Measurements from ENCODE around the gene PLCG1.
"Not testable (repeated sequence)": the region's sequence is repeated elsewhere in the genome, so short reads cannot be mapped to it uniquely, and the experiment has no call there.

PLCG1 gene

GRCh38 chr20:41136680-41137613, at the start of gene PLCG1:
PLCG1 (plus strand) TSS chr20:41137543; CDS start chr20:41137642, 99 bp downstream.
- peak; percentile 80 for DNase-seq

- DNase-seq = no peak
Measured at GRCh38 chr20:41087777-41088176, 49.6 kb upstream of the PLCG1 start.

- no peak for DNase-seq
Measured at GRCh38 chr20:41089555-41089954, 47.8 kb upstream of the PLCG1 start.

- DNase-seq = peak; percentile 19
Measured at GRCh38 chr20:41091927-41092326, 45.4 kb upstream of the PLCG1 start.

GRCh38 chr20:41094353-41095055, 42.8 kb upstream of the PLCG1 start:
- no peak for DNase-seq

GRCh38 chr20:41095110-41095969, 42.0 kb upstream of the PLCG1 start:
- peak; percentile 29 for DNase-seq

GRCh38 chr20:41098703-41099250, 38.6 kb upstream of the PLCG1 start:
- DNase-seq = no peak

- DNase-seq = no peak
Measured at GRCh38 chr20:41100001-41100480, 37.3 kb upstream of the PLCG1 start.

- no peak for DNase-seq
Measured at GRCh38 chr20:41101660-41102059, 35.7 kb upstream of the PLCG1 start.

- no peak for DNase-seq
Measured at GRCh38 chr20:41108531-41108930, 28.8 kb upstream of the PLCG1 start.

- DNase-seq = no peak
Measured at GRCh38 chr20:41110012-41110411, 27.3 kb upstream of the PLCG1 start.

- DNase-seq = no peak
Measured at GRCh38 chr20:41110930-41111577, 26.3 kb upstream of the PLCG1 start.

GRCh38 chr20:41111578-41111951, 25.8 kb upstream of the PLCG1 start:
- no peak for DNase-seq

GRCh38 chr20:41116282-41116956, 20.9 kb upstream of the PLCG1 start:
- DNase-seq = no peak

GRCh38 chr20:41118159-41118558, 19.2 kb upstream of the PLCG1 start:
- not testable (repeated sequence) for DNase-seq

- DNase-seq = no peak
Measured at GRCh38 chr20:41118632-41119031, 18.7 kb upstream of the PLCG1 start.

GRCh38 chr20:41119614-41120561, 17.5 kb upstream of the PLCG1 start:
- peak; percentile 91 for DNase-seq

- DNase-seq = no peak
Measured at GRCh38 chr20:41121399-41121798, 15.9 kb upstream of the PLCG1 start.

- DNase-seq = no peak
Measured at GRCh38 chr20:41123631-41124030, 13.7 kb upstream of the PLCG1 start.

GRCh38 chr20:41124451-41125094, 12.8 kb upstream of the PLCG1 start:
- DNase-seq = no peak
